GM13977 (cell line): ENCODE data around the gene PLD4.

ENCODE experiments used
- DNase-seq: peaks from one replicate; pipeline ENCODE4 v3.0.0; 2012; ENCODE audit warnings: low spot score
- in situ Hi-C: fragments of 300-500 bp; cut with MboI; formaldehyde crosslinking; loops from one replicate; pipeline ENCODE4 v1.12.0; 2022; ENCODE audit warnings: low sequenced_read_pairs, low pct_unique_long_range_greater_than_20kb, mixed read lengths, inconsistent platforms; ENCODE audit not compliant: unreplicated experiment
- TF ChIP-seq, protein P1 (sequence below): IDR thresholded peaks from 2 replicates; pipeline ENCODE4 v1.5.1; 2012; ENCODE audit warnings: mild to moderate bottlenecking, control low read depth; ENCODE audit not compliant: insufficient read depth; ENCODE audit errors: extremely low read depth, missing control alignments

PLD4 gene

DNA sequence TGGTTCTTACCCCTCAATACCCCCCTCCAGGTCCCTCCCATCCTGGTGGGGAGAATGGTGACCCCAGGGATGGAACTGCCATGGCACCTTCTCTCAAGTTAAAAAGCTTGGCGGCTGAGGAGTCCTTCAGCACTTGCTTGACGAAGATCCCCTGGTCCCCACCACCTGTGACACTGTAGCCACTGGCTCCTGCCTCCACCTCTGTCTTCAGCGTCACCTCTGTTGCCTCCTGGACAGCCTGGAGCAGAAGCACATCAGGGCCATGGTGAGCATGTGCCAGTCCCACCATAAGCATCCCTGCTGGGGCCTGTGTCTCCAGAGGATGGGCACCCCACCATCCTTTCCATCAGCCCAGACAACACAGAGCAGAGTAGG lies 30.7 kb downstream of the PLD4 start:
- DNase-seq = no peak
- in situ Hi-C loops = no loop called here
- TF ChIP-seq, protein P1, sequence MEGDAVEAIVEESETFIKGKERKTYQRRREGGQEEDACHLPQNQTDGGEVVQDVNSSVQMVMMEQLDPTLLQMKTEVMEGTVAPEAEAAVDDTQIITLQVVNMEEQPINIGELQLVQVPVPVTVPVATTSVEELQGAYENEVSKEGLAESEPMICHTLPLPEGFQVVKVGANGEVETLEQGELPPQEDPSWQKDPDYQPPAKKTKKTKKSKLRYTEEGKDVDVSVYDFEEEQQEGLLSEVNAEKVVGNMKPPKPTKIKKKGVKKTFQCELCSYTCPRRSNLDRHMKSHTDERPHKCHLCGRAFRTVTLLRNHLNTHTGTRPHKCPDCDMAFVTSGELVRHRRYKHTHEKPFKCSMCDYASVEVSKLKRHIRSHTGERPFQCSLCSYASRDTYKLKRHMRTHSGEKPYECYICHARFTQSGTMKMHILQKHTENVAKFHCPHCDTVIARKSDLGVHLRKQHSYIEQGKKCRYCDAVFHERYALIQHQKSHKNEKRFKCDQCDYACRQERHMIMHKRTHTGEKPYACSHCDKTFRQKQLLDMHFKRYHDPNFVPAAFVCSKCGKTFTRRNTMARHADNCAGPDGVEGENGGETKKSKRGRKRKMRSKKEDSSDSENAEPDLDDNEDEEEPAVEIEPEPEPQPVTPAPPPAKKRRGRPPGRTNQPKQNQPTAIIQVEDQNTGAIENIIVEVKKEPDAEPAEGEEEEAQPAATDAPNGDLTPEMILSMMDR = no peak

DNA sequence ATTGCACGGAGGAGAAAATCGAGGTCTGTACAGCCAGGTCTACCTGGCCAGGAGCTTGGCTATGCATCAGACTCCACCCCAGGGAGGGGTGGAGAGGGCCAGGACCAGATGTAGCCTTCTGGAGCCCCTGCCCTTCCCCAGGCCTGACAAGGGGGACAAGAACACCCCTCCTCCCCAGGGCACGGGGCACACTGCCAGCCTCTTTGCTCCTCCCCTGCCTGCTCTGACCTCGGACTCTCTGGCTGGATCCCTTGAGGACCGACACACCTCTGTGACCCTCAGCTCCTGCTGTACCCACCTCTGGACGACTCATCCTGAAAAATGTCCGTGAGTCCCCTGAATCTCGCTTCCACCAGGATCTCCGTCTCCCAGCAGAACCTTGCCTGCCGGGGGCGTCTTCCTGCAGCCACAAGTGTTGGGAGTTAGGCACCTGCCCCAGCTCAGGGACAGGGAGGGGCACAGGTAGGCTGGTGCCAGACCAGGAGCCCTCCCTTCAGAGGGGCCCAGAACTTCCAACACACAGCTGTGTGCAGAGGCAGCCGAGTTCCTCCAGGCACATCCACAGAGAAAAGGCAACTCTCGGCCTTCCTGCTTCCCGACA lies 31.7 kb downstream of the PLD4 start:
- no peak for DNase-seq
- in situ Hi-C loops = no loop called here
- TF ChIP-seq, protein P1 = no peak

DNA sequence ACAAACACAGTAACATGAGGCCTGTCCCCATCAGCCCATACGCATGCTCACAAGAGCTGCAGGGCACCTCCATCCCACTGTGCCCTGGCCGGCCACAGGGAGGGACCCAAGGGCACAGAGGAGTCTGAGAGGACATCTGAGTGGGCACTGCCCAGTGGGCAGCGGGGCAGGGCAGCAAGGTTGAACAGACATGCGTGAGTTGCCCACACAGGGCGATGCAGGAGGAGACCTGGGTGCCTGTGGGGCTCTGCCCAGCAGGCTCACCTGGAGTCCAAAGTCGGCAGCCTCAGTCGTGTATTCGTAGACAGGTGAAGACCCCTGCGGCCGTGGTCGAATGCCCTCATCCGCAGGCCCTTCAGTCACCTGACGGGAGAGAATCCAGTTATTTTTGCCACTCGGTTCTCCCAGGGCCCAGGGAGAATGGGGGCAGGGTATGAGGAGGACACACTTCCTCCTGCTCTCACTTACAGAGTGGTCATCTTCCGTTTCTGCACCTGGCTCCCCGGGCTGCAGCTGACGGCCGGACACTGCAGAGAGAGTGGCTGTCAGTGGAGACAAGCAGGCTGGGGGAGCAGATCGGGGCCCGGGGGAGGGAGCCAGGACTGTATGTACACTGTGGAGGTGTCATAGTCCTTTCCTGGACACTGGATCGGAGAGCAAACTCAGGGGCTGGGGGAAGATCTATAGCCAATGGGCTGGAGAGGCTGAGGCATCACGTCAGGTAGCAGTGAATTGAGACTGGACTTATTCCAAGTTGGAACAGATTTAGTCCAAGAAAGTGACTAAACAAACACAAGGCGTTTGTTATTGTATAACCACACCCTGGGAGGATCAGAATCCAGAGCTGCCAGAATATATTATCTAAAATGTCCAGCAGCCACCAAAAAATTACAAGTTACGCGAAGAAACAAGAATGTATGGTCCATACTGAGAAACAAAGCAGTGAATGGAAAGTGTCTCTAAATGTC lies 32.8 kb downstream of the PLD4 start:
- in situ Hi-C loops = no loop called here
- DNase-seq = no peak
- TF ChIP-seq, protein P1 = no peak

DNA sequence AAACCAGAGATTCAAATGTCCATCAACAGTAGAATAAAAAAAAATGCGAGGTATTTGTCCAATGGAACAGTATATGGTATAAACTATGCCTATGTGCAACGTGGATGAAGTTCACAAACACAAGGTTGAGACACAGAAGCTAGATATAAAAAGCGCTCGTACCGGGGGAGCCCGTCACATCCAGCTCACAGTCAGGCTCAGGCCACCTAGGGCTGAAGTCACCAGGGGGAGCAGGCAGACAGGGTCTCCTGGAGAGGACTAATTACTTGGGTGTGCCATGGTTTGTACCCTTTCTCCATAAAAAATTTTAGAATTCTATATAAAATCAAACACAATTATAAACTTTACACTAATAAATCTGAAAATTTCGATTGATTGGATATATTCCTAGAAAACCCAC lies 39.9 kb downstream of the PLD4 start:
- TF ChIP-seq, protein P1 = no peak
- DNase-seq = no peak
- in situ Hi-C loops = no loop called here

DNA sequence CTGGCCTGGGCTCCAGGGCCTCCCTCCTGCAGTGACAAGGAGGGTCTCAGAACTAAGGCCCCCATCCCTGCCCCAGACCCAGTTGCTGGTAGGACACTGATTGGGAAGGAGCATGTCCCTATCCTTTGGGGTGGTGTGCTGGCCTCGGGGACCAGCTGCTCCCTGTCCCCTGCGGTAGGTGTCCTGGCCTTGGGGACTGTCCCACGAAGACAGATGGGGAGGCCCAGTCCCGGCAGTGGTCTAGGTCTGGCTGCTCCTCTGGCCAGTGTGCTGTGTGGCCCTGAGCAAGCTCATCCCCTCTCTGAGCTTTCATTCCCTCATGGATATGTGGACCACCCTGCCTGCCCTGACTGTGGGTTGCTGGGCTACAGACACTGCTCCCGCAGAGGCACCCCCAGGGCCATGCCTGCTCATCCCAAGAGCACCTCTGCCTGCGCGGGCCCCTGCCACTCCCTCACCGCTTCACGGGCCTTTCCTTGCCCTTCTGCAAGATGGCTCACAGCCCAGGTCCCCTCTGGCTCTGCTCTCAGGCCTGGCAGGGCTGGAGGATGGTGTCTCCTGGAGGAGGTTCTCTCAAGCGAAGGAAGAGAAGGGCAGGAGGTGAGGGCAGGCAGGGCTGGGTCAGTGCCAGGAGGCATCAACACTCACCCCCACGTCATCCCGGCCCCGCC lies 41.0 kb downstream of the PLD4 start:
- DNase-seq = no peak
- TF ChIP-seq, protein P1 = no peak
- in situ Hi-C loops = no loop called here

DNA sequence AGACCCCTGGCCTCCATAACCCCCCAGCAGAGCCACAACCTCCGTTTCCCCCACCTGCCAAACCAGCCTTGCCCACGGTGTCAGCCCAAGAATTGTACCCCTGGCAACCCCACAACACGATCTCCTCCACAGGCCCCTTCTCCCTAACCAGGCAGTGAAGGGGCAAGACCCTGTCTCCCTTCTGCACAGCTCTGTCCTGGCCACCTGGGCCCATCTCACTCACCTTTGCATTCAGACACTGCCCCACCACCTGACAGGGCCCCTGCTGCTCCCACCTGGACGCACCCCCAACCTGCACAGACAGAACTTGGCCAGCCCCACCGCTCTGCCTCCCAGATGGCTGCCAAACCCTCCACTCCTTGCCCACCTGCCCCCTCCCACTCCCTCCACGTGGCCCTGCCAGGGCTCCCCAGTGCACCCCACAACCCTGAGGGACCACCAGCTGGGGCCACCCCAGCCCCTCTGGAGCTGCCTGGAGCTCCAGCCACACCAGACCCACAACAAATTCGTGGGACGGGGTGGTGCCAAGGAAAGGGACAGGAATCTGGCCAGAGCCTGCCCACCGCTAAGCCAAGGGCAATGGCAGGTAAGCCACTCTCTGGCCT lies 41.7 kb downstream of the PLD4 start:
- TF ChIP-seq, protein P1 = no peak
- in situ Hi-C loops = no loop called here
- DNase-seq = no peak
